OCI-LY1 (cell line): Measurements from ENCODE around the gene P2RX4.
A peak's percentile ranks its signal among the peaks of the same experiment; 100 is the strongest.

ENCODE experiments used
- H2AFZ ChIP-seq: fragments of 200-600 bp; sonication (generic), shearing (Covaris generic); 2 replicates; pipeline ENCODE4 v1.6.0; 2014; ENCODE audit warnings: antibody characterized with exemption, mild to moderate bottlenecking, low read length
- H3F3A ChIP-seq: fragments of 200-600 bp; sonication (generic), shearing (Covaris generic); 2 replicates; pipeline ENCODE4 v1.6.0; 2014; ENCODE audit warnings: mild to moderate bottlenecking, antibody characterized with exemption, low read length, moderate library complexity; ENCODE audit not compliant: insufficient read depth
- H3K27ac ChIP-seq: fragments of 200-600 bp; sonication (generic); 2 replicates; pipeline ENCODE4 v1.5.1; 2014; ENCODE audit warnings: low read length, mixed run types, mild to moderate bottlenecking, low read depth; ENCODE audit not compliant: poor library complexity, severe bottlenecking
- H3K27me3 ChIP-seq: fragments of 200-600 bp; sonication (generic); 2 replicates; pipeline ENCODE4 v1.6.0; 2014; ENCODE audit warnings: antibody characterized with exemption, mild to moderate bottlenecking, low read length, moderate library complexity; ENCODE audit not compliant: insufficient read depth
- H3K36me3 ChIP-seq: fragments of 200-600 bp; sonication (generic); 2 replicates; pipeline ENCODE4 v1.6.1; 2014; ENCODE audit warnings: mild to moderate bottlenecking, antibody characterized with exemption, low read length, moderate library complexity, mixed read lengths; ENCODE audit not compliant: insufficient read depth
- H3K4me1 ChIP-seq: fragments of 200-600 bp; sonication (generic); 2 replicates; pipeline ENCODE4 v1.5.1; 2014; ENCODE audit warnings: mild to moderate bottlenecking, low read length, moderate library complexity; ENCODE audit not compliant: insufficient read depth, severe bottlenecking
- H3K4me2 ChIP-seq: fragments of 200-600 bp; sonication (generic), shearing (Covaris generic); 2 replicates; pipeline ENCODE4 v1.6.1; 2014; ENCODE audit warnings: low read length
- H3K4me3 ChIP-seq: fragments of 200-600 bp; sonication (generic); 2 replicates; pipeline ENCODE4 v1.5.1; 2014; ENCODE audit warnings: low read length, low read depth, mild to moderate bottlenecking, mixed read lengths; ENCODE audit not compliant: poor library complexity, severe bottlenecking
- H3K79me2 ChIP-seq: fragments of 200-600 bp; shearing (Covaris generic); 2 replicates; pipeline ENCODE4 v1.6.1; 2016; ENCODE audit warnings: mixed run types, low read length, mixed read lengths; ENCODE audit not compliant: insufficient read depth
- H3K9ac ChIP-seq: fragments of 200-600 bp; sonication (generic), shearing (Covaris generic); 2 replicates; pipeline ENCODE4 v1.6.1; 2014; ENCODE audit warnings: mild to moderate bottlenecking, low read length, mixed read lengths
- H3K9me2 ChIP-seq: fragments of 200-600 bp; sonication (generic), shearing (Covaris generic); 2 replicates; pipeline ENCODE4 v1.6.1; 2014; ENCODE audit warnings: low read depth, mild to moderate bottlenecking, low read length, mixed read lengths
- H3K9me3 ChIP-seq: fragments of 200-600 bp; shearing (Covaris generic); 2 replicates; pipeline ENCODE4 v1.6.1; 2014; ENCODE audit warnings: low read length, mixed read lengths
- H4K20me1 ChIP-seq: fragments of 200-600 bp; sonication (generic), shearing (Covaris generic); 2 replicates; pipeline ENCODE4 v1.6.0; 2016; ENCODE audit warnings: mild to moderate bottlenecking, low read length; ENCODE audit not compliant: insufficient read depth
- EZH2 ChIP-seq: fragments of 200-600 bp; sonication (generic), shearing (Covaris generic); IDR thresholded peaks from 2 replicates; pipeline ENCODE4 v1.8.0; 2017; ENCODE audit warnings: borderline replicate concordance, mixed run types, mild to moderate bottlenecking, antibody characterized with exemption, low read length, moderate library complexity, mixed read lengths
- TF ChIP-seq, protein P1 (sequence below): fragments of 200-600 bp; sonication (generic), shearing (Covaris generic); IDR thresholded peaks from 2 replicates; pipeline ENCODE4 v1.5.1; 2017; ENCODE audit warnings: mild to moderate bottlenecking, antibody characterized with exemption, low read length, moderate library complexity, mixed read lengths

The P2RX4 gene

GRCh38 chr12:121248622-121249021, 38.7 kb downstream of the P2RX4 start:
- H4K20me1 ChIP-seq, result no peaks in the 10 kb centered on the region
- H3K27me3 ChIP-seq, result no peaks in the 10 kb centered on the region
- no peak overlapping the region for H2AFZ ChIP-seq
- no peaks in the 10 kb centered on the region for H3F3A ChIP-seq
- H3K4me2 ChIP-seq, result peak overlapping the region; percentile 47
- TF ChIP-seq, protein P1, sequence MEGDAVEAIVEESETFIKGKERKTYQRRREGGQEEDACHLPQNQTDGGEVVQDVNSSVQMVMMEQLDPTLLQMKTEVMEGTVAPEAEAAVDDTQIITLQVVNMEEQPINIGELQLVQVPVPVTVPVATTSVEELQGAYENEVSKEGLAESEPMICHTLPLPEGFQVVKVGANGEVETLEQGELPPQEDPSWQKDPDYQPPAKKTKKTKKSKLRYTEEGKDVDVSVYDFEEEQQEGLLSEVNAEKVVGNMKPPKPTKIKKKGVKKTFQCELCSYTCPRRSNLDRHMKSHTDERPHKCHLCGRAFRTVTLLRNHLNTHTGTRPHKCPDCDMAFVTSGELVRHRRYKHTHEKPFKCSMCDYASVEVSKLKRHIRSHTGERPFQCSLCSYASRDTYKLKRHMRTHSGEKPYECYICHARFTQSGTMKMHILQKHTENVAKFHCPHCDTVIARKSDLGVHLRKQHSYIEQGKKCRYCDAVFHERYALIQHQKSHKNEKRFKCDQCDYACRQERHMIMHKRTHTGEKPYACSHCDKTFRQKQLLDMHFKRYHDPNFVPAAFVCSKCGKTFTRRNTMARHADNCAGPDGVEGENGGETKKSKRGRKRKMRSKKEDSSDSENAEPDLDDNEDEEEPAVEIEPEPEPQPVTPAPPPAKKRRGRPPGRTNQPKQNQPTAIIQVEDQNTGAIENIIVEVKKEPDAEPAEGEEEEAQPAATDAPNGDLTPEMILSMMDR, result no peak
- TF ChIP-seq EZH2, result no peak
- peak overlapping the region; percentile 41; the same call in 1 of the 2 replicates for H3K9ac ChIP-seq
- H3K4me3 ChIP-seq, result peak overlapping the region; percentile 5
- H3K79me2 ChIP-seq, result no peaks in the 10 kb centered on the region
- no peaks in the 10 kb centered on the region for H3K9me3 ChIP-seq
- peaks cover 44% of the 10 kb centered on the region for H3K36me3 ChIP-seq
- peaks cover 12% of the 10 kb centered on the region for H3K4me1 ChIP-seq
- no peaks in the 10 kb centered on the region for H3K9me2 ChIP-seq
- peak overlapping the region; percentile 75 for H3K27ac ChIP-seq

GRCh38 chr12:121250359-121250758, 40.4 kb downstream of the P2RX4 start:
- peaks cover 49% of the 10 kb centered on the region for H3K36me3 ChIP-seq
- no peaks in the 10 kb centered on the region for H3K27me3 ChIP-seq
- H4K20me1 ChIP-seq, result no peaks in the 10 kb centered on the region
- H3K79me2 ChIP-seq, result no peaks in the 10 kb centered on the region
- H3K4me3 ChIP-seq, result no peak overlapping the region
- no peaks in the 10 kb centered on the region for H3F3A ChIP-seq
- no peak for TF ChIP-seq EZH2
- TF ChIP-seq, protein P1, result no peak
- H3K4me2 ChIP-seq, result no peak overlapping the region
- H3K9me2 ChIP-seq, result no peaks in the 10 kb centered on the region
- H3K4me1 ChIP-seq, result peaks cover 12% of the 10 kb centered on the region
- no peak overlapping the region for H2AFZ ChIP-seq
- H3K9me3 ChIP-seq, result no peaks in the 10 kb centered on the region
- H3K9ac ChIP-seq, result no peak overlapping the region
- H3K27ac ChIP-seq, result no peak overlapping the region

DNA sequence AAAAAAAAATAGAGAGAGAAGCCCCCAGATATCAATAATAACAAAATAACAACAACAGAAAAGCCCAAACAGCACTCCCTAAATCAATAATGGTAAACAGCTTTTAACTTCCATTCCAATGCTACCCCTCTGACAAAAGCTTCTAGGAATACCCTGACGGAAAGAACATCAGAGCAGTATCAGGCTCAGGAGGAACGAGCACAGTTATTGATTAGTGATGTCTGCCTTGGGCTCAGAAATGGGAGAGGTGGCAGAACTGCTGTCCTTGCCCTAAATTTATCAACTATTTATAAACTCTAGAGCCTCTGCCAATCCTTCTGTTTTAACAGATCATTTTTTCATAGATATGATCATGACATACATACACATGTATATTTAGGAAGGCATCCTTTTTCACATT, 41.9 kb downstream of the P2RX4 start:
- Histone ChIP-seq H3K36me3 (peaks cover 57% of the 10 kb centered on the region), H3F3A (no peaks in the 10 kb centered on the region)
- TF ChIP-seq, protein P1, result no peak
- TF ChIP-seq EZH2, result no peak

More for the DNA sequence above, 41.9 kb downstream of the P2RX4 start:
- H3K9me2 ChIP-seq, result no peaks in the 10 kb centered on the region
- peaks cover 12% of the 10 kb centered on the region for H3K4me1 ChIP-seq
- H3K27me3 ChIP-seq, result no peaks in the 10 kb centered on the region
- no peaks in the 10 kb centered on the region for H4K20me1 ChIP-seq
- no peak overlapping the region for H3K9ac ChIP-seq
- H3K79me2 ChIP-seq, result no peaks in the 10 kb centered on the region
- H3K4me2 ChIP-seq, result no peak overlapping the region
- H2AFZ ChIP-seq, result no peak overlapping the region
- H3K9me3 ChIP-seq, result no peaks in the 10 kb centered on the region
- no peak overlapping the region for H3K27ac ChIP-seq
- no peak overlapping the region for H3K4me3 ChIP-seq
